GM21447 (cell line): ENCODE results near the gene PCBP2.

Source experiments
- ATAC-seq: cut with Tn5 transposase; IDR thresholded peaks from one replicate; pipeline ENCODE4 v1.9.1; 2021; ENCODE audit not compliant: unreplicated experiment

Gene PCBP2

GRCh38 chr12:53506881-53507602 is 55.1 kb downstream of the PCBP2 start, which contains the start of gene NPFF:
TSS of gene NPFF (minus strand) at chr12:53507484. CDS start at chr12:53507474, 10 bp downstream.
- no peak for ATAC-seq

GRCh38 chr12:53507603-53507885 is 55.6 kb downstream of the PCBP2 start:
- no peak for ATAC-seq

- ATAC-seq: peak; percentile 88
Measured at GRCh38 chr12:53508534-53509170, 56.8 kb downstream of the PCBP2 start.

GRCh38 chr12:53510181-53510812 is 58.4 kb downstream of the PCBP2 start:
- no peak for ATAC-seq

- no peak for ATAC-seq
Measured at GRCh38 chr12:53513712-53514410, 62.0 kb downstream of the PCBP2 start.

- ATAC-seq: no peak
Measured at GRCh38 chr12:53514628-53515290, 62.9 kb downstream of the PCBP2 start.

- no peak for ATAC-seq
Measured at GRCh38 chr12:53515291-53515680, 63.4 kb downstream of the PCBP2 start.

- ATAC-seq: no peak
Measured at GRCh38 chr12:53516758-53517455, 65.0 kb downstream of the PCBP2 start.

GRCh38 chr12:53518381-53518780 is 66.5 kb downstream of the PCBP2 start:
- ATAC-seq: no peak

GRCh38 chr12:53523131-53523530 is 71.2 kb downstream of the PCBP2 start:
- no peak for ATAC-seq

- ATAC-seq: no peak
Measured at GRCh38 chr12:53524476-53524875, 72.6 kb downstream of the PCBP2 start.

- ATAC-seq: no peak
Measured at GRCh38 chr12:53530061-53530460, 78.2 kb downstream of the PCBP2 start.
